ENCODE data around the gene SOCS7.

The SOCS7 gene

DNA sequence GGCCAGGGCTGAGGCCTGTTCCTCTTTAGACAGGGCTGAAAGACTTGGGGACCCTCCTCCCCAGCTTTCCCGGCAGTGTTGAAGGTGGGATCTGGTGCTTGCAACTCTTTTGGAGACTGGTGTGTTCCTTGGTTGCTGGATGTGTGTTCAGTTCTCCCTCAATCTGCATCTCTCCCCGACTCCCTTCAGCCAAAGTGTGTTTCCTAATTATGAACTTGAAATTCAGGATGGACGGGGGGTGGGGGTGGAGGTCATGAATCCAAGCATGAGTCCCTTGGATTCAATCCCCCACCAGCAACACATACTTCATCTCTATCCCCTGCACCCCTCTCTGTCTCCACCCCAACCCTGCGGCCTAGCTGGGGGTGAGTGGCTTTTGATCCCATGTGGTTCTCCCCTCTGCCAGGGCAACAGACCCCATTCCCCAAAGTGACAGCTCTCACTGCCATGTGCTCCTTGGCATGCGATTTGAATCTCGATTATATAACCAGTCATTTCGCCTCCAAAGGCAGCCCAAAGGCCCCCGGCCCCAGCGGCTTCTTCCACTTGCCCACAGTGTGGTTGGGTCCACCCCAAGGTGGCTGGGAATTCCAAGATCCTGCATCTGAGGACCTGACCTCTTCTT lies 77.9 kb downstream of the SOCS7 start:
- H3K4me3 ChIP-seq (ENCODE audit: control insufficient read depth, low read depth, low read length), result peak overlapping the region; percentile 65
- no peak for DNase-seq (ENCODE audit: low read depth)
- TF ChIP-seq, protein P1, sequence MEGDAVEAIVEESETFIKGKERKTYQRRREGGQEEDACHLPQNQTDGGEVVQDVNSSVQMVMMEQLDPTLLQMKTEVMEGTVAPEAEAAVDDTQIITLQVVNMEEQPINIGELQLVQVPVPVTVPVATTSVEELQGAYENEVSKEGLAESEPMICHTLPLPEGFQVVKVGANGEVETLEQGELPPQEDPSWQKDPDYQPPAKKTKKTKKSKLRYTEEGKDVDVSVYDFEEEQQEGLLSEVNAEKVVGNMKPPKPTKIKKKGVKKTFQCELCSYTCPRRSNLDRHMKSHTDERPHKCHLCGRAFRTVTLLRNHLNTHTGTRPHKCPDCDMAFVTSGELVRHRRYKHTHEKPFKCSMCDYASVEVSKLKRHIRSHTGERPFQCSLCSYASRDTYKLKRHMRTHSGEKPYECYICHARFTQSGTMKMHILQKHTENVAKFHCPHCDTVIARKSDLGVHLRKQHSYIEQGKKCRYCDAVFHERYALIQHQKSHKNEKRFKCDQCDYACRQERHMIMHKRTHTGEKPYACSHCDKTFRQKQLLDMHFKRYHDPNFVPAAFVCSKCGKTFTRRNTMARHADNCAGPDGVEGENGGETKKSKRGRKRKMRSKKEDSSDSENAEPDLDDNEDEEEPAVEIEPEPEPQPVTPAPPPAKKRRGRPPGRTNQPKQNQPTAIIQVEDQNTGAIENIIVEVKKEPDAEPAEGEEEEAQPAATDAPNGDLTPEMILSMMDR (conservative IDR thresholded peaks at IDR 0.05; ENCODE audit: control insufficient read depth, insufficient read depth, low read depth, low read length), result no peak

DNA sequence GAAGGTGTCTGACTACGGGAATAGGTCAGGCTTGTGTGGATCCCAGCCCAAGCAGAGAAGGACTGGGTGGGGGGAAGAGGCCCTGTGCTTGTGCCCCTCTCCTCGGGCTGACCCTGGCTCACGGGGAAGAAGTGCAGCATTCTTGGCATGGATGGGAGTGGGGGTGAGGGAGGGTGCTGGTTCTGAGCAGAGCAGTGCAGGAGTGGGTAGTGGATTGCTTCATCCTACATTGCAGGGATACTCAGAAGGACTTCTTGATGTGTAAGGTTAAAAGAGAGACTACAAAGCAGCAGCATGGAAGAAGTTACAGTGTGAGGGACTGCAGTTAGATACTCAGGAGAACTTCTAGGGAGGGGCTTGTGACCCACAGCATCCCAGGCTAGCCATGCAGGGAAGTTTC lies 78.7 kb downstream of the SOCS7 start:
- TF ChIP-seq, protein P1 (conservative IDR thresholded peaks at IDR 0.05; ENCODE audit: control insufficient read depth, insufficient read depth, low read depth, low read length), result no peak
- H3K4me3 ChIP-seq (ENCODE audit: control insufficient read depth, low read depth, low read length), result no peak overlapping the region
- peak; percentile 30 for DNase-seq (ENCODE audit: low read depth)

DNA sequence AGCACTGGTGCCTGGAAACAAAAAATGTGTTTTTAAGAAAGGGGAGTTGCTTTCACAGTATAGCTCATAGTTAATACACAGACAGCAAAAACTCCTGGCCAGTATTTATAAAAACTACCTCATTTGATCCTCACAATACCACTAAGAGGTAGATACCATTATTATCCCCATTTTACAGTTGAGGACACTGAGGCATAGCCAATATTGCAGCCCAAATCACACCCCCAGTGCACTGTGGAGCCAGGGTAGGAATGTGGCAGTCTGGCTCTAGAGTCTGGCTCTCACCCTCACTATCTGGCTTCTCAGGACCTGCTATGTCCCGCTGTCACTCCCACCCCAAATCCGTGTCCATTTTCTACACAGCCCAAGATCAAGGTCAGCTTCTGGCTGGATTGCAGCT lies 79.2 kb downstream of the SOCS7 start:
- no peak overlapping the region for H3K4me3 ChIP-seq (ENCODE audit: control insufficient read depth, low read depth, low read length)
- TF ChIP-seq, protein P1 (conservative IDR thresholded peaks at IDR 0.05; ENCODE audit: control insufficient read depth, insufficient read depth, low read depth, low read length), result no peak
- no peak for DNase-seq (ENCODE audit: low read depth)

DNA sequence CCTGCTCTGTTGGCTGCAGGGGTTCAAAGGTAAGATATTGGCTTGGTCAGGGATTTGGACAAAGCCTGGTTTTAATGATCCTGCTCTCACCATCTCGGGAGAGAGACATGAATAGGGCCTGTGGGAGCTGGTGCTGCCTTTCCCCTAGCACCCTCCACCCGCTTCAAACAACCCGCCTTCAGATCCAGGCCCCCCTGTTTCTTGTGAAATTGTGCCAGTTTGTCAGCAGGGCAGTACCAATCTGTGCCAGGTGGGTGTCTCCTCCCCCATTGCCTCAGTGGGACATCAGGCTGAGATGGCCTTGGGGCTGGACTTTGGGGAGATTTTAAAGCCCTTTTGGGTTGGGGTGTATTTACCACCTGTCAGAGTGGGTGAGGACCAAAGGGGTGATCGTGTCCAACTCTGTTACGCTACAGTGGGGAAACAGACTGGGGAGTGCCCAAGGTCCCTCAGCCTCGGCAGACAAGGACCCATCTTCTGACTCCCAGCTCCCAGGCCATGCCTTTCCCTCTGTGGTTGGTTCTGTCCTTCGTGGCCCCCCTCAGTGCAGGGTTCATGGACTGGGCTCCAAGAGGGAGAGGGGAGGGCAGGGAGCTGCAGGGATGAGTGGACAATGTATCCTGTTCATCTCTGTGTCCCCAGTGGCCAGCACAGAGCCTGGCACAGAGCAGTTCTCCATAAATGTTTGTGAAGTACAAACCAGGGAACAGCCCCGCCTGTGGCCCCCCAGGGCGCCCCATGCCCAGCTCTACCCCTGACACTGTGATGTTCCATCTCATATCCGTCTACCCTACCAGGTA lies 79.9 kb downstream of the SOCS7 start:
- TF ChIP-seq, protein P1 (conservative IDR thresholded peaks at IDR 0.05; ENCODE audit: control insufficient read depth, insufficient read depth, low read depth, low read length), result no peak
- H3K4me3 ChIP-seq (ENCODE audit: control insufficient read depth, low read depth, low read length), result no peak overlapping the region
- no peak for DNase-seq (ENCODE audit: low read depth)

DNA sequence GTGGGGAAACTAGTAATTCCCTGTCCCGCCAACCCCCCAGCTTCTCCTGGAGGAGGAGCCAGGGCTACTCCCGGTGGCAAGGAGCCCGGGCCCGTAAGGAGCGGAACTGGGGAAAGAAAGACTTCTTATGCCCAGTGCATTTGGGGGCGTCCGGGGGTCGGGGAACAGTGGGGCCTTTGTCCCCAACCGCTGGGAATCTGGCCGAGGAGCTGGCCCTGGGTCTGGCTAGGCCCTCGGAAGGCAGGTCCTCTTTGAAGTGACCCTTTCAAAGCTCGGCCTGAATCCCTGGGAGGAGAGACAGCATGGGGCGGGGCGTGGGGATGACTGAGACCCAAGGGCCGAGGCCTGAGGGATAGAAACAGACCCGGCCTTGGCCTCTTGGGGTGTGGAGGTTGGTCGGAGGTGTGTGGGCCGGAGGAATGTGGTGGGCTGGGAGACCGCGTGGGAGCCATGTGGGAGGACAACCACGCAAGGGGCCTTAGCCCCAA lies 82.6 kb downstream of the SOCS7 start:
- H3K4me3 ChIP-seq (ENCODE audit: control insufficient read depth, low read depth, low read length), result no peak overlapping the region
- TF ChIP-seq, protein P1 (conservative IDR thresholded peaks at IDR 0.05; ENCODE audit: control insufficient read depth, insufficient read depth, low read depth, low read length), result no peak
- no peak for DNase-seq (ENCODE audit: low read depth)

DNA sequence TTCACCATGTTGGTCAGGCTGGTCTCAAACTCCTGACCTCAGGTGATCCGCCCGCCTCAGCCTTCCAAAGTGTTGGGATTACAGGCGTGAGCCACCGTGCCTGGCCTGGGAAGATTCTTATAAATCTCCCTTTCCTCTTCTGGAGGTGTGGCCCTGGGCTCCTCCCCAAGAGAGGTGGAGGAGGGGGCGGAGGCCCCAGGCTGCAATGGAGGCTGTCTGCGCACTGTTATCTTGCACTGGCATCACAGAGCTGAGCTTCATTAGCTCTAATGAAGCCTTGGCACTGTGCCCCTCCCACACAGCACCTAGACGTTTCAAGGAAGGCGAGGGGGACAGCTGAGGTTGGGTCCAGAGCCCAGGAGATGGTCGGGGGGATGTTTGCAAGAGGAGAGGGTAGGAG lies 84.2 kb downstream of the SOCS7 start:
- no peak for DNase-seq (ENCODE audit: low read depth)
- TF ChIP-seq, protein P1 (conservative IDR thresholded peaks at IDR 0.05; ENCODE audit: control insufficient read depth, insufficient read depth, low read depth, low read length), result no peak
- no peak overlapping the region for H3K4me3 ChIP-seq (ENCODE audit: control insufficient read depth, low read depth, low read length)

Measured in fibroblast of mammary gland (primary cell).